ENCODE measurements around the gene KIT.

- TF ChIP-seq POLR2AphosphoS5 (IDR thresholded peaks at IDR 0.05; ENCODE audit: low read depth), result no peak
- TF ChIP-seq, protein P1, sequence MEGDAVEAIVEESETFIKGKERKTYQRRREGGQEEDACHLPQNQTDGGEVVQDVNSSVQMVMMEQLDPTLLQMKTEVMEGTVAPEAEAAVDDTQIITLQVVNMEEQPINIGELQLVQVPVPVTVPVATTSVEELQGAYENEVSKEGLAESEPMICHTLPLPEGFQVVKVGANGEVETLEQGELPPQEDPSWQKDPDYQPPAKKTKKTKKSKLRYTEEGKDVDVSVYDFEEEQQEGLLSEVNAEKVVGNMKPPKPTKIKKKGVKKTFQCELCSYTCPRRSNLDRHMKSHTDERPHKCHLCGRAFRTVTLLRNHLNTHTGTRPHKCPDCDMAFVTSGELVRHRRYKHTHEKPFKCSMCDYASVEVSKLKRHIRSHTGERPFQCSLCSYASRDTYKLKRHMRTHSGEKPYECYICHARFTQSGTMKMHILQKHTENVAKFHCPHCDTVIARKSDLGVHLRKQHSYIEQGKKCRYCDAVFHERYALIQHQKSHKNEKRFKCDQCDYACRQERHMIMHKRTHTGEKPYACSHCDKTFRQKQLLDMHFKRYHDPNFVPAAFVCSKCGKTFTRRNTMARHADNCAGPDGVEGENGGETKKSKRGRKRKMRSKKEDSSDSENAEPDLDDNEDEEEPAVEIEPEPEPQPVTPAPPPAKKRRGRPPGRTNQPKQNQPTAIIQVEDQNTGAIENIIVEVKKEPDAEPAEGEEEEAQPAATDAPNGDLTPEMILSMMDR (IDR thresholded peaks at IDR 0.05; ENCODE audit: insufficient read depth, low read length), result no peak
- no peak for TF ChIP-seq GABPA (IDR thresholded peaks at IDR 0.05; ENCODE audit: low read depth)
These were observed 13.6 kb upstream of the KIT start for GRCh38 chr4:54643958-54644751.

Data from HL-60 (cell line).